Upper lobe of left lung (tissue), 6 donors: ENCODE data around the gene LARGE1. TPM values are rescaled to one million over a fixed set of nuclear protein-coding genes. Genes with fewer than 3 reads are reported as not detected.

Source experiments
- ATAC-seq, 2 donors: fragments of 200-7000 bp; cut with Tn5 transposase; one replicate each; pipeline ENCODE4 v1.9.1; 2022; ENCODE audit warnings: mild to moderate bottlenecking in 2 of 2, moderate library complexity in 2 of 2; ENCODE audit not compliant: low FRiP score in 2 of 2
- DNase-seq, 2 donors: peaks; one replicate each; pipeline ENCODE4 v3.0.0-alpha.2; 2019 to 2020
- H3K27ac ChIP-seq, 4 donors: fragments of 200-600 bp; sonication (generic); one replicate each; pipeline ENCODE4 v1.5.1; 2016 to 2019
- H3K27me3 ChIP-seq, 4 donors: fragments of 200-600 bp; sonication (generic); one replicate each; pipeline ENCODE4 v1.5.1; 2017 to 2019
- H3K36me3 ChIP-seq, 4 donors: fragments of 200-600 bp; sonication (generic); one replicate each; pipeline ENCODE4 v1.5.1; 2016 to 2019
- H3K4me1 ChIP-seq, 4 donors: fragments of 200-600 bp; sonication (generic); one replicate each; pipeline ENCODE4 v1.5.1; 2018 to 2019
- H3K4me3 ChIP-seq, 4 donors: fragments of 200-600 bp; sonication (generic); one replicate each; pipeline ENCODE4 v1.5.1; 2017 to 2019; ENCODE audit warnings: mild to moderate bottlenecking in 2 of 4, moderate library complexity in 1 of 4
- H3K9me3 ChIP-seq, 4 donors: fragments of 200-600 bp; sonication (generic); one replicate each; pipeline ENCODE4 v1.5.1; 2018 to 2019
- EP300 ChIP-seq, 4 donors: sonication (generic); formaldehyde crosslinking; IDR thresholded peaks; one replicate each; pipeline ENCODE4 v1.5.1; 2017; ENCODE audit warnings: antibody characterized with exemption in 4 of 4, control low read depth in 2 of 4
- POLR2A ChIP-seq, 4 donors: fragments of 450-650 bp; IDR thresholded peaks; one replicate each; pipeline ENCODE4 v1.5.1; 2016 to 2017; ENCODE audit warnings: antibody characterized with exemption in 4 of 4, mild to moderate bottlenecking in 2 of 4
- POLR2AphosphoS5 ChIP-seq, 2 donors: sonication (generic); formaldehyde crosslinking; IDR thresholded peaks; one replicate each; pipeline ENCODE4 v1.5.1; 2017; ENCODE audit warnings: antibody characterized with exemption in 2 of 2
- WGBS, 2 donors: methylation state at CpG; one replicate each; pipeline ENCODE4 v1.1.5; 2017 to 2018; 5-methylcytosine and 5-hydroxymethylcytosine counted together
- total RNA-seq, 6 donors: library from RNA; depleted of rRNA in 4 of 6; stranded (reverse); fragments of >200 nt in 4 of 6; gene quantifications; one replicate each; pipeline versions ENCODE4 v1.1.0 to v1.2.1, GENCODE V29; 2016 to 2021
- TF ChIP-seq, protein P1 (sequence below), 6 experiments: fragments of 450-650 bp in 4 of 6; fragments of 200-600 bp in 2 of 6; sonication (generic) in 2 of 6; IDR thresholded peaks; one replicate each; pipeline ENCODE4 v1.5.1; 2016 to 2019; ENCODE audit warnings: antibody characterized with exemption in 6 of 6
- donor health status: DM: no; HTN: no; CAD: no; lungs with moderate emphysema.
- donor health status: DM: no; HTN: yes; CAD: no; lungs with severe emphysema.

Gene LARGE1
- total RNA-seq, 6 donors from 2014 or later = 14.0 to 56.6 (median 25.3) TPM

DNA sequence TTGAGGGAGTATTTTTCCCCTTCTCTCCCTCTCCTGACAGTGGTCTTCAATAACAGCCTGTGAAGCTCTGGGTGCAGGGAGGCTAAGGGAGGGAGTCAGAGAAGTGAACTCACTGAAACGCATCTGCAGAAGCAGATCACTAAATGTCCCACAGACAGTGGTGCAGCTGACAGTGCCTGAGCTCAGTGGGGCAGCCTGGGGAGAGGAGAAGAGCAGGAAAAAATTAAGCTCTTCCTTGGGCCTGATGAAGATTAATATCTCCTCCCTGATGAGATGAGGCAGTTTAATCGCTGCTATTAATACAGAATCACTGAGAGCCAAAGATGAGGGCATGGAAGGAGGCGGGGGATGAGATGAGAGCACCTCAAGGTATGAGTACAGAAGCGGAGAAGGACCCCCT, 180.8 kb downstream of the LARGE1 start:
- no peaks in the 10 kb centered on the region for H3K36me3 ChIP-seq
- DNase-seq (no peak), ATAC-seq (no peak)
- H3K4me3 ChIP-seq = no peak overlapping the region
- WGBS, 2 donors = 83 to 88% methylated on average over 4 of the region's 4 CpGs
- H3K9me3 ChIP-seq = no peaks in the 10 kb centered on the region
- H3K27ac ChIP-seq = no peak overlapping the region
- no peaks in the 10 kb centered on the region for H3K4me1 ChIP-seq
- TF ChIP-seq, protein P1, sequence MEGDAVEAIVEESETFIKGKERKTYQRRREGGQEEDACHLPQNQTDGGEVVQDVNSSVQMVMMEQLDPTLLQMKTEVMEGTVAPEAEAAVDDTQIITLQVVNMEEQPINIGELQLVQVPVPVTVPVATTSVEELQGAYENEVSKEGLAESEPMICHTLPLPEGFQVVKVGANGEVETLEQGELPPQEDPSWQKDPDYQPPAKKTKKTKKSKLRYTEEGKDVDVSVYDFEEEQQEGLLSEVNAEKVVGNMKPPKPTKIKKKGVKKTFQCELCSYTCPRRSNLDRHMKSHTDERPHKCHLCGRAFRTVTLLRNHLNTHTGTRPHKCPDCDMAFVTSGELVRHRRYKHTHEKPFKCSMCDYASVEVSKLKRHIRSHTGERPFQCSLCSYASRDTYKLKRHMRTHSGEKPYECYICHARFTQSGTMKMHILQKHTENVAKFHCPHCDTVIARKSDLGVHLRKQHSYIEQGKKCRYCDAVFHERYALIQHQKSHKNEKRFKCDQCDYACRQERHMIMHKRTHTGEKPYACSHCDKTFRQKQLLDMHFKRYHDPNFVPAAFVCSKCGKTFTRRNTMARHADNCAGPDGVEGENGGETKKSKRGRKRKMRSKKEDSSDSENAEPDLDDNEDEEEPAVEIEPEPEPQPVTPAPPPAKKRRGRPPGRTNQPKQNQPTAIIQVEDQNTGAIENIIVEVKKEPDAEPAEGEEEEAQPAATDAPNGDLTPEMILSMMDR (IDR thresholded peaks at IDR 0.05) = no peak
- TF ChIP-seq POLR2AphosphoS5 (IDR thresholded peaks at IDR 0.05) (no peak), EP300 (IDR thresholded peaks at IDR 0.05) (no peak), POLR2A (IDR thresholded peaks at IDR 0.05) (no peak)
- no peaks in the 10 kb centered on the region for H3K27me3 ChIP-seq

DNA sequence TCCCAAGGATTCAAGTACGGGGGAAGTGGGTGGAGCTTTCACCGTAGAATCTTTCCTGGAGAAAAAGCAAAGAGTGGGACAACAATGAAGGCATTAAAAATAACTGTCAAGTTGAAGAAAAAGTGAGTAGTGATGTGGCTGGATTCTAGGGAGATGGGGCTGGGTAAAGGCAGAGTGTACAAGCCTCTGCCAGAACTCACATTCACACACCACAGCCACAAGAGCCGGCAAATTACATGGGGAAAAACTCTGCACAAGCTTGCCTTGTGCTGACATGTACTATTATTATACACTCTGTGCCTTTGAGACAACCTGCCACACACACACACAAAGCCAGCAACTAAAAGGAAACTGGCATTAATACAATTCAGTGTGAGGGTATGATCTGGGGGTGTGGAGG, 182.6 kb downstream of the LARGE1 start:
- Histone ChIP-seq H3K27me3 (no peaks in the 10 kb centered on the region), H3K4me1 (no peaks in the 10 kb centered on the region), H3K4me3 (no peak overlapping the region), H3K27ac (no peak overlapping the region), H3K9me3 (no peaks in the 10 kb centered on the region), H3K36me3 (no peaks in the 10 kb centered on the region)
- WGBS, 2 donors = 67 to 76% methylated on average over 3 of the region's 3 CpGs
- no peak for TF ChIP-seq POLR2AphosphoS5 (IDR thresholded peaks at IDR 0.05)
- no peak for TF ChIP-seq EP300 (IDR thresholded peaks at IDR 0.05)
- no peak for TF ChIP-seq POLR2A (IDR thresholded peaks at IDR 0.05)
- TF ChIP-seq, protein P1 (IDR thresholded peaks at IDR 0.05) = no peak
- DNase-seq (no peak), ATAC-seq (no peak)

DNA sequence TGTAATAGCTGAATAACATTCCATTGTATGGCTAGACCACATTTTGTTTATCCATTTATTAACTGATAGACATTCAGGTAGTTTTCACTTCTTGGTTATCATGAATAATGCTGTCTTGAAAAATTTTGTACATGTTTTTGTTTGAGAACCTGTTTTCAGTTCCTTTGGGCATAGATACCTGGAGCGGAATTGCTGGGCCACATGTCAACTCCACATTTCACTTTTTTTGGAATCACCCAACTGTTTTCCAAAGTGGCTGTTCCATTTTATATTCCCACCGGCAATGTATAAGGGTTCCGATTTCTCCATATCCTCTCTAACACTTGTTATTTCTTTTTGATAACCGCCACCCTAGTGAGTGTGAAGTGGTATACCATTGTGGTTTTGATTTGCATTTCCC, 184.3 kb downstream of the LARGE1 start:
- TF ChIP-seq EP300 (IDR thresholded peaks at IDR 0.05) (no peak), POLR2AphosphoS5 (IDR thresholded peaks at IDR 0.05) (no peak), POLR2A (IDR thresholded peaks at IDR 0.05) (no peak)
- TF ChIP-seq, protein P1 (IDR thresholded peaks at IDR 0.05) = no peak
- H3K27ac ChIP-seq = no peak overlapping the region
- H3K4me1 ChIP-seq = no peaks in the 10 kb centered on the region
- no peak for ATAC-seq
- 94 to 95% methylated on average over 4 of the region's 4 CpGs for WGBS, 2 donors
- no peak for DNase-seq
- no peaks in the 10 kb centered on the region for H3K36me3 ChIP-seq
- no peaks in the 10 kb centered on the region for H3K27me3 ChIP-seq
- H3K4me3 ChIP-seq = no peak overlapping the region
- H3K9me3 ChIP-seq = no peaks in the 10 kb centered on the region

DNA sequence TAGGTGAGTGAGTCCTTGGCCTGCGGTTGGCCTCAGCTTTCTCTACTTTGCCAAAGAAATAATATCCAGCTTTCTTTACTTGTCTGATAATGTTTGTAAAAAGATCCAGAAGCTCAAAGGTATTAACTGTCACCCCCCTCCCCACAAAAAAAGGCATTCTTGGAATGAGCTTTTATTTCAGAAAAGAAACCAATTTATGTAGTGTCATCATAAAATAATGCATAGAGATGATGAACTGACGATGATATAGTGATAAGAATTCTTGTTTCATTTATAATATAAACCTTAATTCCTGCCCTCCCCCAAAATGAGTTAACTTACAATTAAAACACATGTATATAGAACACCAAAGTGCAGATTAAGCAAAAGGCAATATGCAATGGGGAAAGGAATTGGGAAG, 191.4 kb downstream of the LARGE1 start:
- WGBS, 2 donors = 85 to 89% methylated on average over 2 of the region's 2 CpGs
- DNase-seq = no peak

DNA sequence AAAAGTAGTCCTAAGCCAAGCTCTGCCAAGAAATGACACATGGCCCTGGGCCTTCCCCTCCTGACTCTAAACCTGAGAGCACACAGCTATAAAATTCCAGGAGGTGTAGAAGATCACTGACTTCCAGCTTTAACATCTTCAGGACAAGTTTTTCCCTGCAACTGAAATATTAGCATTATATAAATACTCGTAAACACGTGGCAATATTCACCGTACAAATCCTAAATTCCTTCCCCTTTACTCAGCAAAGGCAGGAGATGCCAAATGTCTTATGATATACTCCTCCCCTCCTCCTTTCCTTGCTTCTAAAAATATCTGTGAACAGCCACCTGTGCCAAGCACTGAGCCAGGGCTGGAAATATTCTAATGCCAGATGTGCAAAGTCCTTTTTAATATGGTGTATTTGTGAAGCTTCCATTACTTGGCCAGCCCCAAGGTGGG, 194.0 kb downstream of the LARGE1 start:
- Histone ChIP-seq H3K36me3 (no peaks in the 10 kb centered on the region), H3K27ac (no peak overlapping the region), H3K4me1 (no peaks in the 10 kb centered on the region), H3K9me3 (no peaks in the 10 kb centered on the region), H3K27me3 (no peaks in the 10 kb centered on the region), H3K4me3 (no peak overlapping the region)
- ATAC-seq (no peak), DNase-seq (no peak)
- WGBS, 2 donors = 67 to 73% methylated on average over 3 of the region's 3 CpGs
- TF ChIP-seq, protein P1 (IDR thresholded peaks at IDR 0.05) = no peak
- TF ChIP-seq EP300 (IDR thresholded peaks at IDR 0.05) (no peak), POLR2A (IDR thresholded peaks at IDR 0.05) (no peak), POLR2AphosphoS5 (IDR thresholded peaks at IDR 0.05) (no peak)

More for the DNA sequence above, 191.4 kb downstream of the LARGE1 start:
- H3K36me3 ChIP-seq = no peaks in the 10 kb centered on the region
- no peaks in the 10 kb centered on the region for H3K9me3 ChIP-seq
- H3K27me3 ChIP-seq = no peaks in the 10 kb centered on the region
- H3K27ac ChIP-seq = no peak overlapping the region
- TF ChIP-seq POLR2AphosphoS5 (IDR thresholded peaks at IDR 0.05) (no peak), POLR2A (IDR thresholded peaks at IDR 0.05) (no peak), EP300 (IDR thresholded peaks at IDR 0.05) (no peak)
- TF ChIP-seq, protein P1 (IDR thresholded peaks at IDR 0.05) = no peak
- H3K4me3 ChIP-seq = no peak overlapping the region
- no peak for ATAC-seq
- no peaks in the 10 kb centered on the region for H3K4me1 ChIP-seq
